GM18505 (cell line): ENCODE data around the gene TM4SF4.
"Not testable (repeated sequence)": the region's sequence is repeated elsewhere in the genome, so short reads cannot be mapped to it uniquely, and the experiment has no call there.

Experiments used
- ATAC-seq: cut with Tn5 transposase; IDR thresholded peaks from one replicate; pipeline ENCODE4 v1.9.1; 2021; ENCODE audit not compliant: unreplicated experiment
- POLR2A ChIP-seq: IDR thresholded peaks from 4 replicates; pipeline ENCODE4 v1.6.1; 2011; ENCODE audit warnings: borderline replicate concordance; ENCODE audit not compliant: insufficient read depth, insufficient read length; ENCODE audit errors: extremely low read depth

TM4SF4 gene

GRCh38 chr3:149443545-149443912 lies 31.0 kb upstream of the TM4SF4 start:
- ATAC-seq: no peak
- TF ChIP-seq POLR2A: no peak

- ATAC-seq: not testable (repeated sequence)
Measured at GRCh38 chr3:149444867-149445266, 29.6 kb upstream of the TM4SF4 start.

- ATAC-seq: no peak
- TF ChIP-seq POLR2A: no peak
Measured at GRCh38 chr3:149448331-149448831, 26.1 kb upstream of the TM4SF4 start.

GRCh38 chr3:149449182-149449581 lies 25.3 kb upstream of the TM4SF4 start:
- no peak for TF ChIP-seq POLR2A
- ATAC-seq: no peak

GRCh38 chr3:149449799-149450198 lies 24.7 kb upstream of the TM4SF4 start:
- TF ChIP-seq POLR2A: no peak
- no peak for ATAC-seq

GRCh38 chr3:149450281-149450680 lies 24.2 kb upstream of the TM4SF4 start:
- TF ChIP-seq POLR2A: no peak

GRCh38 chr3:149452036-149452435 lies 22.5 kb upstream of the TM4SF4 start:
- TF ChIP-seq POLR2A: no peak
- ATAC-seq: no peak

More at GRCh38 chr3:149450281-149450680, 24.2 kb upstream of the TM4SF4 start:
- no peak for ATAC-seq

- no peak for ATAC-seq
- TF ChIP-seq POLR2A: no peak
Measured at GRCh38 chr3:149453140-149453805, 21.2 kb upstream of the TM4SF4 start.

- no peak for ATAC-seq
- TF ChIP-seq POLR2A: no peak
Measured at GRCh38 chr3:149454746-149455145, 19.8 kb upstream of the TM4SF4 start.

GRCh38 chr3:149455366-149455765 lies 19.1 kb upstream of the TM4SF4 start:
- no peak for ATAC-seq
- TF ChIP-seq POLR2A: no peak

GRCh38 chr3:149455989-149456388 lies 18.5 kb upstream of the TM4SF4 start:
- TF ChIP-seq POLR2A: no peak
- no peak for ATAC-seq

GRCh38 chr3:149459491-149460059 lies 14.9 kb upstream of the TM4SF4 start:
- ATAC-seq: no peak
- TF ChIP-seq POLR2A: no peak

- ATAC-seq: no peak
- TF ChIP-seq POLR2A: no peak
Measured at GRCh38 chr3:149460117-149460516, 14.4 kb upstream of the TM4SF4 start.

- no peak for TF ChIP-seq POLR2A
- ATAC-seq: no peak
Measured at GRCh38 chr3:149462051-149462450, 12.4 kb upstream of the TM4SF4 start.
